ENCODE measurements around the gene ZNF416. TPM values are rescaled to one million over a fixed set of nuclear protein-coding genes. Genes with fewer than 3 reads are reported as not detected.

Gene ZNF416
- total and polyA plus RNA-seq, 2 experiments from 2014 or later = 4.3 to 11.9 TPM

DNA sequence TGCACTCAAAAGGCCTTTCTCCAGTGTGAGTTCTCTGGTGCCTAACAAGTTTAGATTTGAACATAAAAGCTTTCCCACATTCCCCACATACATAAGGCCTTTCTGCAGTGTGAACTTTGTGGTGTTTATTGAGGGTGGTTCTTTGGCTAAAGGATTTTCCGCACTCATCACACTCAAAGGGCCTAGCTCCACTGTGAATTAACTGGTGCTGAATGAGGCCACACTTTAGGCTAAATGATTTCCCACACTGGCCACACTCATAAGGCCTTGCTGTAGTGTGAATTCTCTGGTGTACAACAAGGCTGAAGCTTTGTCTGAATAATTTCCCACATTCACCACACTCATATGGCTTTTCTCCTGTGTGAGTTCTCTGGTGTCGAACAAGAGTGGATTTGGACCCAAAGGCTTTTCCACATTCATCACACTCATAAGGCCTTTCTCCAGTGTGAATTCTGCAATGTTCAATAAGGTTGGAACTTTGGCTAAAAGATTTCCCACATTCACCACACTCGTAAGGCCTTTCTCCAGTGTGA is 6.2 kb downstream of the ZNF416 start:
- H3K4me1 ChIP-seq (ENCODE audit: insufficient read depth) = no peaks in the 10 kb centered on the region
- peaks cover 51% of the 10 kb centered on the region for H3K36me3 ChIP-seq (ENCODE audit: insufficient read depth)
- H3K27ac Mint-ChIP-seq = no peak overlapping the region
- H3K4me2 ChIP-seq = no peak overlapping the region
- no peak overlapping the region for H3K27ac ChIP-seq (ENCODE audit: low read depth)
- peaks cover 8% of the 10 kb centered on the region for H3K79me2 ChIP-seq (replicated peaks; ENCODE audit: insufficient read depth)
- no peak overlapping the region for H3K4me3 Mint-ChIP-seq
- no peak for ATAC-seq
- H3K9me3 Mint-ChIP-seq = peaks cover 100% of the 10 kb centered on the region
- H3K4me1 Mint-ChIP-seq = peaks cover 2% of the 10 kb centered on the region; the same call in 1 of the 3 replicates
- H3K9me2 ChIP-seq (ENCODE audit: insufficient read depth) = peaks cover 6% of the 10 kb centered on the region; the same call in 1 of the 2 replicates
- TF ChIP-seq EZH2 (IDR thresholded peaks at IDR 0.05; ENCODE audit: low read depth, unreplicated experiment) (no peak), STAT1 (IDR thresholded peaks at IDR 0.05; ENCODE audit: unreplicated experiment) (no peak), ZNF114 (CRISPR knock-in tag; IDR thresholded peaks at IDR 0.05) (no peak), ZNF331 (CRISPR knock-in tag; IDR thresholded peaks at IDR 0.05; ENCODE audit: low read depth) (no peak), ZNF462 (CRISPR knock-in tag; IDR thresholded peaks at IDR 0.05) (no peak), JUNB (IDR thresholded peaks at IDR 0.05; ENCODE audit: unreplicated experiment) (no peak), NANOG (IDR thresholded peaks at IDR 0.05; ENCODE audit: borderline replicate concordance) (no peak), CREB1 (CRISPR knock-in tag; IDR thresholded peaks at IDR 0.05; ENCODE audit: low read depth) (no peak), EZH2phosphoT487 (IDR thresholded peaks at IDR 0.05; ENCODE audit: unreplicated experiment) (no peak), POLR2AphosphoS5 (IDR thresholded peaks at IDR 0.05; ENCODE audit: low read depth) (no peak)
- TF ChIP-seq, protein P1, sequence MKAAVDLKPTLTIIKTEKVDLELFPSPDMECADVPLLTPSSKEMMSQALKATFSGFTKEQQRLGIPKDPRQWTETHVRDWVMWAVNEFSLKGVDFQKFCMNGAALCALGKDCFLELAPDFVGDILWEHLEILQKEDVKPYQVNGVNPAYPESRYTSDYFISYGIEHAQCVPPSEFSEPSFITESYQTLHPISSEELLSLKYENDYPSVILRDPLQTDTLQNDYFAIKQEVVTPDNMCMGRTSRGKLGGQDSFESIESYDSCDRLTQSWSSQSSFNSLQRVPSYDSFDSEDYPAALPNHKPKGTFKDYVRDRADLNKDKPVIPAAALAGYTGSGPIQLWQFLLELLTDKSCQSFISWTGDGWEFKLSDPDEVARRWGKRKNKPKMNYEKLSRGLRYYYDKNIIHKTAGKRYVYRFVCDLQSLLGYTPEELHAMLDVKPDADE (IDR thresholded peaks at IDR 0.05) = no peak
- TF ChIP-seq, protein P2, sequence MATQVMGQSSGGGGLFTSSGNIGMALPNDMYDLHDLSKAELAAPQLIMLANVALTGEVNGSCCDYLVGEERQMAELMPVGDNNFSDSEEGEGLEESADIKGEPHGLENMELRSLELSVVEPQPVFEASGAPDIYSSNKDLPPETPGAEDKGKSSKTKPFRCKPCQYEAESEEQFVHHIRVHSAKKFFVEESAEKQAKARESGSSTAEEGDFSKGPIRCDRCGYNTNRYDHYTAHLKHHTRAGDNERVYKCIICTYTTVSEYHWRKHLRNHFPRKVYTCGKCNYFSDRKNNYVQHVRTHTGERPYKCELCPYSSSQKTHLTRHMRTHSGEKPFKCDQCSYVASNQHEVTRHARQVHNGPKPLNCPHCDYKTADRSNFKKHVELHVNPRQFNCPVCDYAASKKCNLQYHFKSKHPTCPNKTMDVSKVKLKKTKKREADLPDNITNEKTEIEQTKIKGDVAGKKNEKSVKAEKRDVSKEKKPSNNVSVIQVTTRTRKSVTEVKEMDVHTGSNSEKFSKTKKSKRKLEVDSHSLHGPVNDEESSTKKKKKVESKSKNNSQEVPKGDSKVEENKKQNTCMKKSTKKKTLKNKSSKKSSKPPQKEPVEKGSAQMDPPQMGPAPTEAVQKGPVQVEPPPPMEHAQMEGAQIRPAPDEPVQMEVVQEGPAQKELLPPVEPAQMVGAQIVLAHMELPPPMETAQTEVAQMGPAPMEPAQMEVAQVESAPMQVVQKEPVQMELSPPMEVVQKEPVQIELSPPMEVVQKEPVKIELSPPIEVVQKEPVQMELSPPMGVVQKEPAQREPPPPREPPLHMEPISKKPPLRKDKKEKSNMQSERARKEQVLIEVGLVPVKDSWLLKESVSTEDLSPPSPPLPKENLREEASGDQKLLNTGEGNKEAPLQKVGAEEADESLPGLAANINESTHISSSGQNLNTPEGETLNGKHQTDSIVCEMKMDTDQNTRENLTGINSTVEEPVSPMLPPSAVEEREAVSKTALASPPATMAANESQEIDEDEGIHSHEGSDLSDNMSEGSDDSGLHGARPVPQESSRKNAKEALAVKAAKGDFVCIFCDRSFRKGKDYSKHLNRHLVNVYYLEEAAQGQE (IDR thresholded peaks at IDR 0.05; ENCODE audit: unreplicated experiment) = no peak
- TF ChIP-seq, protein P3, sequence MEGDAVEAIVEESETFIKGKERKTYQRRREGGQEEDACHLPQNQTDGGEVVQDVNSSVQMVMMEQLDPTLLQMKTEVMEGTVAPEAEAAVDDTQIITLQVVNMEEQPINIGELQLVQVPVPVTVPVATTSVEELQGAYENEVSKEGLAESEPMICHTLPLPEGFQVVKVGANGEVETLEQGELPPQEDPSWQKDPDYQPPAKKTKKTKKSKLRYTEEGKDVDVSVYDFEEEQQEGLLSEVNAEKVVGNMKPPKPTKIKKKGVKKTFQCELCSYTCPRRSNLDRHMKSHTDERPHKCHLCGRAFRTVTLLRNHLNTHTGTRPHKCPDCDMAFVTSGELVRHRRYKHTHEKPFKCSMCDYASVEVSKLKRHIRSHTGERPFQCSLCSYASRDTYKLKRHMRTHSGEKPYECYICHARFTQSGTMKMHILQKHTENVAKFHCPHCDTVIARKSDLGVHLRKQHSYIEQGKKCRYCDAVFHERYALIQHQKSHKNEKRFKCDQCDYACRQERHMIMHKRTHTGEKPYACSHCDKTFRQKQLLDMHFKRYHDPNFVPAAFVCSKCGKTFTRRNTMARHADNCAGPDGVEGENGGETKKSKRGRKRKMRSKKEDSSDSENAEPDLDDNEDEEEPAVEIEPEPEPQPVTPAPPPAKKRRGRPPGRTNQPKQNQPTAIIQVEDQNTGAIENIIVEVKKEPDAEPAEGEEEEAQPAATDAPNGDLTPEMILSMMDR (conservative IDR thresholded peaks at IDR 0.05; ENCODE audit: low read depth in 2 of 2) = no peak
- peaks cover 8% of the 10 kb centered on the region for H3K27me3 Mint-ChIP-seq (ENCODE audit: insufficient read depth, low read depth, poor library complexity)
- no peaks in the 10 kb centered on the region for H3F3A ChIP-seq (replicated peaks; ENCODE audit: low read depth)
- H2AFZ ChIP-seq = no peak overlapping the region
- H3K36me3 Mint-ChIP-seq (ENCODE audit: low read depth) = peaks cover 85% of the 10 kb centered on the region
- DNase-seq (ENCODE audit: low spot score) = no peak
- H3K27me3 ChIP-seq (ENCODE audit: insufficient read depth) = no peaks in the 10 kb centered on the region
- no peaks in the 10 kb centered on the region for H4K20me1 ChIP-seq (replicated peaks; ENCODE audit: insufficient read depth)
- H3K4me3 ChIP-seq = no peak overlapping the region
